ENCODE measurements around the gene RAPGEF4. TPM values are rescaled to one million over a fixed set of nuclear protein-coding genes. Genes with fewer than 3 reads are reported as not detected.

RAPGEF4 gene
- total RNA-seq, 2 experiments from 2014 or later = 0.33 to 0.72 TPM

- Mint-ChIP-seq H3K27ac (no peak overlapping the region), H3K4me3 (no peak overlapping the region), H3K4me1 (peaks cover 6% of the 10 kb centered on the region), H3K27me3 (no peaks in the 10 kb centered on the region), H3K36me3 (no peaks in the 10 kb centered on the region), H3K9me3 (no peaks in the 10 kb centered on the region)
- no peak for DNase-seq
Measured at GRCh38 chr2:173043897-173044519, 308.4 kb downstream of the RAPGEF4 start.

DNA sequence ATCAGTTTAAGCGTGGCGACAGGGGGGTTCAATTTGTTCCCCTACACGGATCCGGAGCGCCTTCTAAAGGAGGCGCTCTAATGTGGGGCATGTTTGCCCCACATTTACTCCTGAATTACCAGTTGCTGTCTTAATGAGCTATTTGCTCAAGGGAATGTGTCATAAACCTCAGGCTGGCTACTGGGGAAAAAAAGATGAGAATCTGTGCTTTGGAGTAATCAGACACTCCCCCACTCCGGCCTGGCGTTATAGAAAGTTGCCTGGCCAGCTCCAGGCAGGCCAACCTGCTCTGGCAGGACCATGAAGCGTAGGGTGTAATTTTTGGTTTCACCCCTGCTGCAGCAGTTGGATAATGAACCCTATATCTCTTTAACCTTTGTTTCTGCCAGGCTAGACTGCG lies 309.0 kb downstream of the RAPGEF4 start:
- H3K27me3 Mint-ChIP-seq = peaks cover 2% of the 10 kb centered on the region
- no peak overlapping the region for H3K27ac Mint-ChIP-seq
- H3K36me3 Mint-ChIP-seq = no peaks in the 10 kb centered on the region
- DNase-seq = no peak
- H3K4me1 Mint-ChIP-seq = peaks cover 12% of the 10 kb centered on the region
- H3K4me3 Mint-ChIP-seq = no peak overlapping the region
- no peaks in the 10 kb centered on the region for H3K9me3 Mint-ChIP-seq

DNA sequence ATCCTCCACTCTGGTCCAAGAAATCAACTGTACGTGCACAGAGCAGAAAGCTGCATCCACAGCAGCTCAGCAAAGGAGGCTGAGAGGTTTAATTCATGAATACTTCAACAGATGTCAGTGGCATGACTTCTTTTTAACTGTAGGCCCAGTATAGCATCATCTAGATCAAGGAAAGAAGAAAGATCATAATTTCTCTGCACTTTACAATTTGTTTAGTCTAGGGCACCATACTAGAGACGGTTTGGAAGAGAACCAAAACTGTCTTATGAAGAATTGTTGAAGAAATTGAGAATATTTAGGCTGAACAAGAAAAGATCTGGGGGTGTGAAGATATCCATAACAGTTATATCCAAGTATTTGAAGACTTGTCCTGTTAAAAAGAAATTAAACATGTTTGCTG lies 309.5 kb downstream of the RAPGEF4 start:
- no peak for DNase-seq
- no peaks in the 10 kb centered on the region for H3K9me3 Mint-ChIP-seq
- H3K27ac Mint-ChIP-seq = no peak overlapping the region
- no peaks in the 10 kb centered on the region for H3K36me3 Mint-ChIP-seq
- H3K27me3 Mint-ChIP-seq = peaks cover 6% of the 10 kb centered on the region
- no peak overlapping the region for H3K4me3 Mint-ChIP-seq
- peaks cover 13% of the 10 kb centered on the region for H3K4me1 Mint-ChIP-seq

DNA sequence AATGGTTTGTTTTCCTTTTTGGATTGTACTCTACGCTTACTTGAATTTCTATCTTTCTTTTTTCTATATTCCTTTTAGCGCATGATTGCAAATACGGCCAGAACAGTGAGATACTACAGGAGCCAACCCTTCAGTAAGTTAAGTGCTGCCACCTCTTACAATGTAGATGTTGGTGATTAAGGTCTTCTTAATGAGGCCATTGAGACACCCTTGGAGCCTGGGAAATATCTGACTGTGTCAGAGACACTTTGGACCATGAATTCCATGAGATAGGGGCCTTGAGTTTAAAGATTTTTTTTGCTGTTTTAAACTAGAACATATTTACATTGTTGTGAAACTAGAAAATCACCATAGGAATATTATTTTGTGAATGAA lies 312.9 kb downstream of the RAPGEF4 start:
- Mint-ChIP-seq H3K27me3 (peaks cover 6% of the 10 kb centered on the region), H3K9me3 (no peaks in the 10 kb centered on the region), H3K4me3 (no peak overlapping the region), H3K36me3 (no peaks in the 10 kb centered on the region), H3K27ac (no peak overlapping the region), H3K4me1 (peaks cover 13% of the 10 kb centered on the region)
- no peak for DNase-seq

- no peaks in the 10 kb centered on the region for H3K9me3 Mint-ChIP-seq
- DNase-seq = peak; percentile 31
- H3K27ac Mint-ChIP-seq = no peak overlapping the region
- peaks cover 13% of the 10 kb centered on the region for H3K4me1 Mint-ChIP-seq
- H3K27me3 Mint-ChIP-seq = peaks cover 6% of the 10 kb centered on the region
- no peaks in the 10 kb centered on the region for H3K36me3 Mint-ChIP-seq
- no peak overlapping the region for H3K4me3 Mint-ChIP-seq
Measured at GRCh38 chr2:173048897-173049661, 313.4 kb downstream of the RAPGEF4 start.

DNA sequence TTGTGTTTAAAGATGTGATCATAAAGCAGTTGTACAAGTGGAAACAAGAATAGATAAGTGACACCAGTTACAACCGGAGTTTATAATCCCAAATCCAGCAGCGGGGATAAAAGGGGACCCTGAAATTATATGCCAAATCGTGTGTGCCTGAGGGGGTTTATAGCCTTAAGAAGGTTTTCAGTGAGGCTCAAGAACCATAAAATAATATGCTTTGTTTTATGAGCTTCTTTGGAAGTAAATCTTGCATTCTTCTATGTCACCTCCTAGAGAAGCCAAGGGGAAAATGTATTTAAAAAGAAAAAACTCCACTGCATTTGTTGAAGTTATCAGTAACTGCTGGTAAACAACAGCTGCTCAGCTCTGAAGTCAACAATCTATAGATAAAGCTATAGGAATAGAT lies 314.2 kb downstream of the RAPGEF4 start:
- Mint-ChIP-seq H3K27ac (no peak overlapping the region), H3K9me3 (no peaks in the 10 kb centered on the region), H3K4me1 (peaks cover 13% of the 10 kb centered on the region), H3K36me3 (no peaks in the 10 kb centered on the region), H3K27me3 (peaks cover 10% of the 10 kb centered on the region), H3K4me3 (no peak overlapping the region)
- no peak for DNase-seq

- Mint-ChIP-seq H3K27me3 (peaks cover 12% of the 10 kb centered on the region), H3K27ac (no peak overlapping the region)
- DNase-seq = no peak
Measured at GRCh38 chr2:173050684-173051083, 315.0 kb downstream of the RAPGEF4 start.

DNA sequence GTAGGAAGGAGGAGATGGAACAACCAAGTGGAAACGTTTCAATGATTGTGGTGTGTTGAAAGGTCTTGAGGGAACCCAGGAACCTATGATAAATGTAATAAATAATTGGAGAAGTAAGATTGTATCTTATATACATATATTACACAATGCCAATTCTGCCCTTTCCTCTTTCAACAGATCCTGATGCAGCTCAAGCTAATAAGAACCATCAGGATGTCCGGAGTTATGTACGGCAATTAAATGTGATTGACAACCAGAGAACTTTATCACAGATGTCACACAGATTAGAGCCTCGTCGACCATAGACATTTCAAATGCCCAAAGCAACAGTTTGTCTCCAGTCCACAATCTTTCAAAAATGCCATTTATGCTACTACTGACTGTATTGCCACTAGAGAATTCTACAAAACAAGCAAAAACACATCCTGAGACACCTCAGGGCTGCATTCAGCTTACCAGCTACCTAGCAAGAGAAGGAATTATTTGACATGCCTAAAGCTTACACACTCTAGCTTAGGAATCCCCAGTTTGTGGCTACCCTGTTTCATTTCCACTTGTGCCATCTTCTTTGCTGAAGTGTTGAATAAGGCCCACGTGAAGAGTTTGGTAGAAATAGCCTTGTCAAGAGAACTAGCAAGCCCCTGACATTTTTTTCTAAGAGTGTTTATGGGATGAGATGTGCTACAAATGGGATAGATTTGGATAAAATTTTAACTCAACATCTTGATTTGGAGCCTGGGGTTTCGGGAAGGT lies 316.0 kb downstream of the RAPGEF4 start:
- Mint-ChIP-seq H3K4me1 (peaks cover 13% of the 10 kb centered on the region), H3K27ac (no peak overlapping the region), H3K9me3 (no peaks in the 10 kb centered on the region), H3K4me3 (no peak overlapping the region), H3K27me3 (peaks cover 14% of the 10 kb centered on the region), H3K36me3 (no peaks in the 10 kb centered on the region)
- DNase-seq = no peak

More at GRCh38 chr2:173050684-173051083, 315.0 kb downstream of the RAPGEF4 start:
- Mint-ChIP-seq H3K4me1 (peaks cover 13% of the 10 kb centered on the region), H3K9me3 (no peaks in the 10 kb centered on the region), H3K36me3 (no peaks in the 10 kb centered on the region), H3K4me3 (no peak overlapping the region)

DNA sequence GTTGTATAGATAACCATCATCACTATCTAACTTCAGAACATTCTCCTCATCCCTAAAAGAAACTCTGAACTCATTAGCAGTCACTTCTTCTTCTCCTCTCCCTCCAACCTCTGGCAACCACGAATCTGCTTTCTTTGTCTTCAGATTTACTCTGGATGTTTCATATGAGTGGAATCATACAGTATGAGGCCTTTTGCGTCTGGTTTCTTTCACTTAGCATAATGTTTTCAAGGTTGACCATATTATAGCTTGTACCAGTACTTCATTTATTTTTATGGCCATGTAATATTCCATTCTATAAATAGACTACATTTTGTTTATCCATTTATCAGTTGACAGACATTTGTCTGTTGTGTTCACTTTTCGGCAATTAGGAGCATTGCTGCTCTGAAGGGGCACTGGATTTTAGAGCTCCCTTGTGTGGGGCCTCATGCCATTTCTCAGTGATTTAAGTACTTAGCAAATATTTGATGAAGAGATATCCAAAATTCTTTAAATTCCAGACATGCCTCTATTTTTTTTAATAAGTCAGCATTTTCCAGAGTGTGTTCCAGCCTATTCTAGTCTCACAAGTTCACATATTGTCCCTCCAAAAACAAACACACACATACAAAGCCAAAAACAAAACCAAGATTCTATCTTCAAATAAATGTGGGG lies 317.5 kb downstream of the RAPGEF4 start:
- Mint-ChIP-seq H3K4me3 (no peak overlapping the region), H3K27ac (no peak overlapping the region), H3K36me3 (no peaks in the 10 kb centered on the region), H3K4me1 (peaks cover 13% of the 10 kb centered on the region), H3K9me3 (no peaks in the 10 kb centered on the region), H3K27me3 (peaks cover 26% of the 10 kb centered on the region)
- DNase-seq = no peak

DNA sequence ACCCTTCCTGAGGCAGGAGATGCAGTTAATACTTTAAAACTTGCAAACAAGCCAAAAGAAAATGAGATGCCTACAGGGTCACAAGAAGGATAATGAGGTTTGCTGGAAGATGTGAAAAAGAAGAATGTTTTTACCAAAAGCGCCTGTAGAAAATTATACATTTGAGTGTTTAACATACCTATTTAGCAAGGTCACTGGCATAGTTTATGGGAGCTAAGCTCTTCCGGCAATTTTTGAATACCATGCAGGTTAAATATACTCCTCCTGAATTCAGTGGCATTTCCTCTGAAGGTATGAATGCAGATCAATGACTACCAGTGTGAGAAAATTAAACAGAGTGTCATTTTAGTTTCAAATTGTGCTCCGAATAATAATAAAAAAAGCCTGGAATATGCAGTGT lies 318.8 kb downstream of the RAPGEF4 start:
- Mint-ChIP-seq H3K27me3 (peaks cover 28% of the 10 kb centered on the region), H3K4me1 (peaks cover 3% of the 10 kb centered on the region), H3K27ac (no peak overlapping the region), H3K9me3 (peaks cover 1% of the 10 kb centered on the region), H3K4me3 (no peak overlapping the region), H3K36me3 (no peaks in the 10 kb centered on the region)
- no peak for DNase-seq

GRCh38 chr2:173056705-173057364 lies 321.2 kb downstream of the RAPGEF4 start:
- H3K4me3 Mint-ChIP-seq = no peak overlapping the region
- peaks cover 23% of the 10 kb centered on the region for H3K27me3 Mint-ChIP-seq
- H3K9me3 Mint-ChIP-seq = peaks cover 1% of the 10 kb centered on the region
- DNase-seq = no peak
- no peak overlapping the region for H3K27ac Mint-ChIP-seq
- no peaks in the 10 kb centered on the region for H3K4me1 Mint-ChIP-seq
- H3K36me3 Mint-ChIP-seq = no peaks in the 10 kb centered on the region

- no peak for DNase-seq
- no peaks in the 10 kb centered on the region for H3K4me1 Mint-ChIP-seq
- H3K4me3 Mint-ChIP-seq = no peak overlapping the region
- H3K9me3 Mint-ChIP-seq = peaks cover 1% of the 10 kb centered on the region
- H3K27ac Mint-ChIP-seq = no peak overlapping the region
- no peaks in the 10 kb centered on the region for H3K36me3 Mint-ChIP-seq
- H3K27me3 Mint-ChIP-seq = peaks cover 23% of the 10 kb centered on the region
Measured at GRCh38 chr2:173058097-173058496, 322.5 kb downstream of the RAPGEF4 start.

- no peak overlapping the region for H3K4me3 Mint-ChIP-seq
- H3K27me3 Mint-ChIP-seq = peaks cover 23% of the 10 kb centered on the region
- no peaks in the 10 kb centered on the region for H3K4me1 Mint-ChIP-seq
- no peak for DNase-seq
- H3K9me3 Mint-ChIP-seq = peaks cover 1% of the 10 kb centered on the region
- H3K36me3 Mint-ChIP-seq = no peaks in the 10 kb centered on the region
- no peak overlapping the region for H3K27ac Mint-ChIP-seq
Measured at GRCh38 chr2:173058673-173059072, 323.0 kb downstream of the RAPGEF4 start.

- H3K4me3 Mint-ChIP-seq = no peak overlapping the region
- peaks cover 23% of the 10 kb centered on the region for H3K27me3 Mint-ChIP-seq
- H3K9me3 Mint-ChIP-seq = peaks cover 1% of the 10 kb centered on the region
- no peaks in the 10 kb centered on the region for H3K4me1 Mint-ChIP-seq
- H3K27ac Mint-ChIP-seq = no peak overlapping the region
- no peaks in the 10 kb centered on the region for H3K36me3 Mint-ChIP-seq
- no peak for DNase-seq
Measured at GRCh38 chr2:173059292-173059691, 323.6 kb downstream of the RAPGEF4 start.

Measured in activated naive CD8-positive, alpha-beta T cell treated with anti-CD3 and anti-CD28 coated beads for 36 hours (primary cell).